Panc1 (cell line): Measurements from ENCODE around the gene NXF2.
"Not testable (repeated sequence)": the region's sequence is repeated elsewhere in the genome, so short reads cannot be mapped to it uniquely, and the experiment has no call there.

Source experiments
- CTCF ChIP-seq: fragments of 450-650 bp; IDR thresholded peaks from 2 replicates; pipeline ENCODE4 v1.5.1; 2017; ENCODE audit warnings: mild to moderate bottlenecking
- SIN3A ChIP-seq: IDR thresholded peaks from 2 replicates; pipeline ENCODE4 v1.6.1; 2012; ENCODE audit warnings: low read depth, mild to moderate bottlenecking, low read length, moderate library complexity, borderline replicate concordance; ENCODE audit not compliant: insufficient read depth

- not testable (repeated sequence) for TF ChIP-seq CTCF, SIN3A
These were observed 11.3 kb upstream of the NXF2 start for GRCh38 chrX:102235678-102236077.
